Prostate gland (tissue), 2 donors: Measurements from ENCODE around the gene C16orf96. TPM values are rescaled to one million over a fixed set of nuclear protein-coding genes. Genes with fewer than 3 reads are reported as not detected.

Experiments used
- DNase-seq: peaks from one replicate; pipeline ENCODE4 v3.0.0-alpha.2; 2019; ENCODE audit warnings: low spot score
- H3K27ac ChIP-seq, 2 donors: fragments of 200-600 bp; sonication (generic); 2 replicates each; pipeline ENCODE4 v1.5.1; 2017 to 2019
- H3K27me3 ChIP-seq: fragments of 200-600 bp; sonication (generic); replicated peaks from 2 replicates; pipeline ENCODE4 v1.5.1; 2019; ENCODE audit not compliant: insufficient read depth
- H3K36me3 ChIP-seq, 2 donors: fragments of 200-600 bp; sonication (generic); 1 replicate in 1 of 2; 2 replicates in 1 of 2; pipeline versions ENCODE4 v1.5.1 to v1.8.1; 2017 to 2019
- H3K4me1 ChIP-seq: fragments of 200-600 bp; sonication (generic); replicated peaks from 2 replicates; pipeline ENCODE4 v1.5.1; 2019
- H3K4me3 ChIP-seq, 2 donors: fragments of 200-600 bp; sonication (generic); 2 replicates each; pipeline ENCODE4 v1.5.1; 2017 to 2019
- H3K9me3 ChIP-seq: fragments of 200-600 bp; sonication (generic); 2 replicates; pipeline ENCODE4 v1.5.1; 2017
- POLR2A ChIP-seq: fragments of 450-650 bp; IDR thresholded peaks from one replicate; pipeline ENCODE4 v1.6.1; 2016; ENCODE audit warnings: antibody characterized with exemption, mild to moderate bottlenecking
- POLR2AphosphoS5 ChIP-seq: sonication (generic); formaldehyde crosslinking; IDR thresholded peaks from one replicate; pipeline ENCODE4 v1.6.1; 2017; ENCODE audit warnings: antibody characterized with exemption
- WGBS: methylation state at CpG from one replicate; pipeline ENCODE4 v1.1.5; 2018; 5-methylcytosine and 5-hydroxymethylcytosine counted together
- intact Hi-C: fragments of 100-400 bp; cut with DNase I; formaldehyde crosslinking; loops from one replicate; pipeline ENCODE4 v1.14.2; 2022
- total RNA-seq, 2 donors: library from RNA; depleted of rRNA; stranded (reverse); fragments of >200 nt; gene quantifications; one replicate each; pipeline ENCODE4 v1.1.0, GENCODE V29; 2016
- TF ChIP-seq, protein P1 (sequence below), 4 experiments: fragments of 200-600 bp in 2 of 4; fragments of 450-650 bp in 2 of 4; sonication (generic) in 2 of 4; IDR thresholded peaks; 1 replicate in 3 of 4; 2 replicates in 1 of 4; pipeline ENCODE4 v1.5.1; 2016 to 2019; ENCODE audit warnings: antibody characterized with exemption in 4 of 4, mild to moderate bottlenecking in 2 of 4, moderate library complexity in 2 of 4

C16orf96 gene
- total RNA-seq, 2 donors from 2014 or later = 0.27 to 3.8 TPM

GRCh38 chr16:4513881-4514280, 42.3 kb upstream of the C16orf96 start:
- Histone ChIP-seq H3K27ac (no peak overlapping the region), H3K9me3 (no peaks in the 10 kb centered on the region), H3K4me3 (no peak overlapping the region), H3K36me3 (no peaks in the 10 kb centered on the region), H3K4me1 (no peaks in the 10 kb centered on the region), H3K27me3 (no peaks in the 10 kb centered on the region)
- WGBS = 95% methylated on average over 7 of the region's 7 CpGs
- TF ChIP-seq, protein P1, sequence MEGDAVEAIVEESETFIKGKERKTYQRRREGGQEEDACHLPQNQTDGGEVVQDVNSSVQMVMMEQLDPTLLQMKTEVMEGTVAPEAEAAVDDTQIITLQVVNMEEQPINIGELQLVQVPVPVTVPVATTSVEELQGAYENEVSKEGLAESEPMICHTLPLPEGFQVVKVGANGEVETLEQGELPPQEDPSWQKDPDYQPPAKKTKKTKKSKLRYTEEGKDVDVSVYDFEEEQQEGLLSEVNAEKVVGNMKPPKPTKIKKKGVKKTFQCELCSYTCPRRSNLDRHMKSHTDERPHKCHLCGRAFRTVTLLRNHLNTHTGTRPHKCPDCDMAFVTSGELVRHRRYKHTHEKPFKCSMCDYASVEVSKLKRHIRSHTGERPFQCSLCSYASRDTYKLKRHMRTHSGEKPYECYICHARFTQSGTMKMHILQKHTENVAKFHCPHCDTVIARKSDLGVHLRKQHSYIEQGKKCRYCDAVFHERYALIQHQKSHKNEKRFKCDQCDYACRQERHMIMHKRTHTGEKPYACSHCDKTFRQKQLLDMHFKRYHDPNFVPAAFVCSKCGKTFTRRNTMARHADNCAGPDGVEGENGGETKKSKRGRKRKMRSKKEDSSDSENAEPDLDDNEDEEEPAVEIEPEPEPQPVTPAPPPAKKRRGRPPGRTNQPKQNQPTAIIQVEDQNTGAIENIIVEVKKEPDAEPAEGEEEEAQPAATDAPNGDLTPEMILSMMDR (IDR thresholded peaks at IDR 0.05) = no peak
- TF ChIP-seq POLR2AphosphoS5 (no peak), POLR2A (no peak)
- intact Hi-C loops = no loop called here
- DNase-seq = no peak

DNA sequence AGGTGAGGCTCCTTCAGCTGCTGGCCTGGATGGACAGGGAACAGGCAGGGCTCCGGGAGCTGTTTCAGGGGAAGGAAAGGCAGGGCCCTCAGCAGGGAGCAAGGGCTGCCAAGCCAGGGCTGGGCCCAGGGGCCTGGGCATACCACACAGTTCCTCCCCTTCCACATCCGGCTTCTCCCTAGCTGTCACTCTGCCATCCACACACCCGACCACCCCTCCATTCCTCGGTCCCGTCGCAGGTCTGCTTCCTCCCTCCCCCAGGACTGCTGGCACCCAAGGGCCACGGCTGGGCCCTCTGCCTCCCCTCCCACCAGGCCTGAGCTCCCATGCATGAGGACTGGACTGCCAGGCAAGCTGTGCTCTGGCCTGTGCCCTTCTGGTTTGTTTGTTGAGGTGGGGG, 41.5 kb upstream of the C16orf96 start:
- no peak for DNase-seq
- H3K27ac ChIP-seq = peak overlapping the region in 1 of 2 donors; percentile 18
- no peaks in the 10 kb centered on the region for H3K27me3 ChIP-seq
- H3K9me3 ChIP-seq = no peaks in the 10 kb centered on the region
- H3K36me3 ChIP-seq = no peaks in the 10 kb centered on the region
- 40% methylated on average over 7 of the region's 7 CpGs for WGBS
- no peak overlapping the region for H3K4me3 ChIP-seq
- intact Hi-C loops = no loop called here
- no peaks in the 10 kb centered on the region for H3K4me1 ChIP-seq
- TF ChIP-seq POLR2A (no peak), POLR2AphosphoS5 (no peak)
- TF ChIP-seq, protein P1 (IDR thresholded peaks at IDR 0.05) = no peak

DNA sequence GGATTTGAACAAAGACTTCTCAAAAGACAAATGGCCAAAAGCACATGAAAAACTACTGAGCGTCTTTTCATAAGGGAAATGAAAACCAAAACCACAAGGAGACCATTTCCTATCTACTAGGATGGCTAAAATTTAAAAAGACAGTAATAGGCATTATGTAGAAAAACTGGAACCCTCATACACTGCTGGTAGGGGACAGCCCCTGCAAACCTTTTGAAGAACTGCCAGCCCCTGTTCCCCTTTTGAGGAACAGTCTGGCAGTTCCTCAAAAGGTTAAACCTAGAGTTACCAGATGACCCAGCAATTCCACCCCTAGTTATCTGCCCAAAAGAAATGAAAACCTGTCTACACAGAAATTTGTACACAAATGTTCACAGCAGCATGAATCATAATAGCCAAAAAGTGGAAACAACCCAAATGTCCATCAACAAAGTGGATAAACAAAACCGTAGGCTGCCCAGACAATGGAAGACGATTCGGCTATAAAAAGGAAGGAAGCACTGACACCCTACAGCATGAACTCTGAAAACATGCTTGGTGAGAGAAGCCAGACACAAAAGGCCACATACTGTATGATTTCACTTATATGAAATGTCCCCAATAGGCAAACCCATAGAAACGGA, 40.4 kb upstream of the C16orf96 start:
- Histone ChIP-seq H3K4me1 (no peaks in the 10 kb centered on the region), H3K4me3 (no peak overlapping the region), H3K27me3 (no peaks in the 10 kb centered on the region), H3K9me3 (no peaks in the 10 kb centered on the region), H3K27ac (no peak overlapping the region), H3K36me3 (no peaks in the 10 kb centered on the region)
- intact Hi-C loops = no loop called here
- TF ChIP-seq, protein P1 (IDR thresholded peaks at IDR 0.05) = no peak
- no peak for TF ChIP-seq POLR2A
- no peak for TF ChIP-seq POLR2AphosphoS5
- 17% methylated on average over 5 of the region's 5 CpGs for WGBS
- DNase-seq = no peak

DNA sequence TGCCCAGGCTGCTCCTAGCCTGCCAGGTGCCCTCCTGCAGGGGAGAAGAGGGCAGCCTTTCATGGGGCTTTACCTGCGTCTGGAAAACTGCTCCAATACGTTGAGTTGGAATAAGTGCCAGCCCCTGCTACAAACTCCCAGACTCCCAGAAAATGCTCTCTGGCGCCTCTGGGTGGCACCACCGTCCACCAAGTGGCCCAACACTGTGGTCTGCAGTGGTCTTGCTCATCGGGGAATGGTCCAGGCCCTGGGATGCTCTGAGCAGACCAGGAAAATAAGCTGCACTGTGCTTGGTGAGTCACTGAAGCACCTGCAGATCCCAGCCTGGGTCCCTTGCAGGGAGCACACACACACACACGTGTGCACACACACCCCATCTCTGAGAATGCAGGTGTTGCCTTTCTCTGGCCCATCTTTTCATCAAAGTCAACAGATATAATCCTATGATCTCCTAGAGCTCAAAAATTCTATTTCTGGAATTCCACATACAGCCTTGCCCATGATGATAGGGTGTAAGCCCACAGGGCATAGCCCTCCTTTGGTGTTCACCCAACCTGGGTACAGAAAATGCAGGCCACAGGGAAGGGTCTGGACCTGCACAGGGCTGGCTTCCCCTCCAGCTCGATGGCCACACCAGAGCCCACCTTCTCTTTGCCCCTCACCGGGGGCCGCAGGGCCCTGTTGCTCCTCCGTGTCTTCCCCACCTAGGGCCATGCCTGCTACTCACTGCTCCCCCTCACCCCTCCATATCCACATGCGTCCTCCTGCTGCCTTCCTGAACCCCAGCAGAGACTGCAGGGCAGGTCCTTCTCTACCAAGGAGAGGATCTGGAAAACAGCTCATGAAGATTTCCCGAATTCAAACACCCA, 38.1 kb upstream of the C16orf96 start:
- Histone ChIP-seq H3K4me1 (no peaks in the 10 kb centered on the region), H3K4me3 (no peak overlapping the region), H3K36me3 (no peaks in the 10 kb centered on the region), H3K27ac (no peak overlapping the region), H3K27me3 (no peaks in the 10 kb centered on the region), H3K9me3 (no peaks in the 10 kb centered on the region)
- intact Hi-C loops = no loop called here
- WGBS = 69% methylated on average over 12 of the region's 12 CpGs
- no peak for TF ChIP-seq POLR2A
- no peak for TF ChIP-seq POLR2AphosphoS5
- TF ChIP-seq, protein P1 (IDR thresholded peaks at IDR 0.05) = peak in 2 of 4 experiments; percentile 45 to 50
- no peak for DNase-seq
